ENCODE results near the gene ICAM1. TPM values are rescaled to one million over a fixed set of nuclear protein-coding genes. Genes with fewer than 3 reads are reported as not detected.

Gene ICAM1
- total and polyA plus RNA-seq, 10 of the 15 experiments (the other 5 are each of a cell fraction or from before 2014, with no cell fraction given), result 7.6 to 115 (median 60.2) TPM

DNA sequence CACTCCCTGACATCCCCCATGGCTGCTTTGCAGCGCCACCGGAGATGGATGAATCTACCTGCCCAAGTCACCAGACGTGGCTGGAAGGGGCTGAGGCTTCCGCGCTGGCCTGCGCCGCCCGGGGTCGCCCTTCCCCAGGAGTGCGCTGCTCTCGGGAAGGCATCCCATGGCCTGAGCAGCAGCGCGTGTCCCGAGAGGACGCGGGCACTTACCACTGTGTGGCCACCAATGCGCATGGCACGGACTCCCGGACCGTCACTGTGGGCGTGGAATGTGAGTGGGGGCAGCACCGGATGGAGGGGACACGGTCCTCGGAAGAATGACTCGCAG lies 23.4 kb downstream of the ICAM1 start:
- Histone ChIP-seq H3K4me3 (no peak overlapping the region), H3K79me2 (ENCODE audit: control insufficient read depth, insufficient read depth, low read length) (no peaks in the 10 kb centered on the region), H2AFZ (ENCODE audit: control insufficient read depth, low read depth, low read length) (no peak overlapping the region), H3K27me3 (replicated peaks in 1 of 2; ENCODE audit: control insufficient read depth in 2 of 2, insufficient read depth in 2 of 2, low read length in 1 of 2) (peaks cover 3 to 16% of the 10 kb centered on the region in 2 experiments), H4K20me1 (ENCODE audit: control insufficient read depth, insufficient read depth) (no peaks in the 10 kb centered on the region), H3K36me3 (ENCODE audit: control insufficient read depth in 2 of 2, insufficient read depth in 2 of 2, low read length in 1 of 2) (no peaks in the 10 kb centered on the region; a peak in 1 of 4 replicates), H3K27ac (ENCODE audit: control insufficient read depth, insufficient read depth) (no peak overlapping the region), H3K9me3 (replicated peaks; ENCODE audit: control insufficient read depth, insufficient read depth, low read length) (no peaks in the 10 kb centered on the region; the same call in 2 of the 3 replicates), H3K4me2 (ENCODE audit: control insufficient read depth, insufficient read depth) (no peak overlapping the region), H3K9ac (ENCODE audit: control insufficient read depth, insufficient read depth, low read length) (no peak overlapping the region), H3K4me1 (ENCODE audit: control insufficient read depth, insufficient read depth, low read length) (peaks cover 34% of the 10 kb centered on the region)
- TF ChIP-seq BACH1 (IDR thresholded peaks at IDR 0.05; ENCODE audit: borderline replicate concordance) (no peak), MYB (IDR thresholded peaks at IDR 0.05; ENCODE audit: borderline replicate concordance, low read depth, low read length) (no peak), SREBF1 (IDR thresholded peaks at IDR 0.05; ENCODE audit: low read length) (no peak), ZNF384 (IDR thresholded peaks at IDR 0.05; ENCODE audit: borderline replicate concordance, low read depth, low read length) (no peak), FOXK2 (IDR thresholded peaks at IDR 0.05) (no peak), CHD2 (IDR thresholded peaks at IDR 0.05; ENCODE audit: borderline replicate concordance, low read depth, low read length) (no peak), POU2F2 (IDR thresholded peaks at IDR 0.05; ENCODE audit: borderline replicate concordance, low read depth, low read length) (no peak)
- TF ChIP-seq, protein P1, sequence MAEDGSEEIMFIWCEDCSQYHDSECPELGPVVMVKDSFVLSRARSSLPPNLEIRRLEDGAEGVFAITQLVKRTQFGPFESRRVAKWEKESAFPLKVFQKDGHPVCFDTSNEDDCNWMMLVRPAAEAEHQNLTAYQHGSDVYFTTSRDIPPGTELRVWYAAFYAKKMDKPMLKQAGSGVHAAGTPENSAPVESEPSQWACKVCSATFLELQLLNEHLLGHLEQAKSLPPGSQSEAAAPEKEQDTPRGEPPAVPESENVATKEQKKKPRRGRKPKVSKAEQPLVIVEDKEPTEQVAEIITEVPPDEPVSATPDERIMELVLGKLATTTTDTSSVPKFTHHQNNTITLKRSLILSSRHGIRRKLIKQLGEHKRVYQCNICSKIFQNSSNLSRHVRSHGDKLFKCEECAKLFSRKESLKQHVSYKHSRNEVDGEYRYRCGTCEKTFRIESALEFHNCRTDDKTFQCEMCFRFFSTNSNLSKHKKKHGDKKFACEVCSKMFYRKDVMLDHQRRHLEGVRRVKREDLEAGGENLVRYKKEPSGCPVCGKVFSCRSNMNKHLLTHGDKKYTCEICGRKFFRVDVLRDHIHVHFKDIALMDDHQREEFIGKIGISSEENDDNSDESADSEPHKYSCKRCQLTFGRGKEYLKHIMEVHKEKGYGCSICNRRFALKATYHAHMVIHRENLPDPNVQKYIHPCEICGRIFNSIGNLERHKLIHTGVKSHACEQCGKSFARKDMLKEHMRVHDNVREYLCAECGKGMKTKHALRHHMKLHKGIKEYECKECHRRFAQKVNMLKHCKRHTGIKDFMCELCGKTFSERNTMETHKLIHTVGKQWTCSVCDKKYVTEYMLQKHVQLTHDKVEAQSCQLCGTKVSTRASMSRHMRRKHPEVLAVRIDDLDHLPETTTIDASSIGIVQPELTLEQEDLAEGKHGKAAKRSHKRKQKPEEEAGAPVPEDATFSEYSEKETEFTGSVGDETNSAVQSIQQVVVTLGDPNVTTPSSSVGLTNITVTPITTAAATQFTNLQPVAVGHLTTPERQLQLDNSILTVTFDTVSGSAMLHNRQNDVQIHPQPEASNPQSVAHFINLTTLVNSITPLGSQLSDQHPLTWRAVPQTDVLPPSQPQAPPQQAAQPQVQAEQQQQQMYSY (CRISPR knock-in tag; IDR thresholded peaks at IDR 0.05), result no peak
- TF ChIP-seq, protein P2, sequence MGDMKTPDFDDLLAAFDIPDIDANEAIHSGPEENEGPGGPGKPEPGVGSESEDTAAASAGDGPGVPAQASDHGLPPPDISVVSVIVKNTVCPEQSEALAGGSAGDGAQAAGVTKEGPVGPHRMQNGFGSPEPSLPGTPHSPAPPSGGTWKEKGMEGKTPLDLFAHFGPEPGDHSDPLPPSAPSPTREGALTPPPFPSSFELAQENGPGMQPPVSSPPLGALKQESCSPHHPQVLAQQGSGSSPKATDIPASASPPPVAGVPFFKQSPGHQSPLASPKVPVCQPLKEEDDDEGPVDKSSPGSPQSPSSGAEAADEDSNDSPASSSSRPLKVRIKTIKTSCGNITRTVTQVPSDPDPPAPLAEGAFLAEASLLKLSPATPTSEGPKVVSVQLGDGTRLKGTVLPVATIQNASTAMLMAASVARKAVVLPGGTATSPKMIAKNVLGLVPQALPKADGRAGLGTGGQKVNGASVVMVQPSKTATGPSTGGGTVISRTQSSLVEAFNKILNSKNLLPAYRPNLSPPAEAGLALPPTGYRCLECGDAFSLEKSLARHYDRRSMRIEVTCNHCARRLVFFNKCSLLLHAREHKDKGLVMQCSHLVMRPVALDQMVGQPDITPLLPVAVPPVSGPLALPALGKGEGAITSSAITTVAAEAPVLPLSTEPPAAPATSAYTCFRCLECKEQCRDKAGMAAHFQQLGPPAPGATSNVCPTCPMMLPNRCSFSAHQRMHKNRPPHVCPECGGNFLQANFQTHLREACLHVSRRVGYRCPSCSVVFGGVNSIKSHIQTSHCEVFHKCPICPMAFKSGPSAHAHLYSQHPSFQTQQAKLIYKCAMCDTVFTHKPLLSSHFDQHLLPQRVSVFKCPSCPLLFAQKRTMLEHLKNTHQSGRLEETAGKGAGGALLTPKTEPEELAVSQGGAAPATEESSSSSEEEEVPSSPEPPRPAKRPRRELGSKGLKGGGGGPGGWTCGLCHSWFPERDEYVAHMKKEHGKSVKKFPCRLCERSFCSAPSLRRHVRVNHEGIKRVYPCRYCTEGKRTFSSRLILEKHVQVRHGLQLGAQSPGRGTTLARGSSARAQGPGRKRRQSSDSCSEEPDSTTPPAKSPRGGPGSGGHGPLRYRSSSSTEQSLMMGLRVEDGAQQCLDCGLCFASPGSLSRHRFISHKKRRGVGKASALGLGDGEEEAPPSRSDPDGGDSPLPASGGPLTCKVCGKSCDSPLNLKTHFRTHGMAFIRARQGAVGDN (IDR thresholded peaks at IDR 0.05), result no peak
- POLR2A ChIA-PET, result no interaction called here
- RAD21 ChIA-PET (ENCODE audit: unreplicated experiment), result no interaction called here
- WGBS (ENCODE audit: insufficient coverage, insufficient replicate concordance, low lambda C conversion rate, missing lambda C conversion rate), result 35% methylated on average over 25 of the region's 25 CpGs
- no TSS peak for BruUV-seq (replicated peaks)
- CTCF ChIA-PET, result no interaction called here
- intact Hi-C loops (cut with micrococcal nuclease; ENCODE audit: unreplicated experiment), result no loop called here
- ATAC-seq (no peak), FAIRE-seq (no peak), DNase-seq (ENCODE audit: low read depth, low spot score) (no peak)
- SMC1A ChIA-PET (ENCODE audit: uncharacterized antibody, unreplicated experiment), result interaction anchor here (1.2 kb wide), 1 partner anchor 20 kb away, joined by 3 read pairs; no protein-coding TSS in a partner anchor
- in situ Hi-C loops (cut with MboI), result no loop called here

All from GM12878 (cell line).